ENCODE measurements around the gene ADCK2.

ADCK2 gene

GRCh38 chr7:140694592-140694991, 21.8 kb downstream of the ADCK2 start:
- H3K4me3 ChIP-seq (ENCODE audit: low read depth, low read length, poor library complexity, severe bottlenecking): no peak overlapping the region
- no peak overlapping the region for H2AFZ ChIP-seq (ENCODE audit: low read length)
- no peaks in the 10 kb centered on the region for H3K9me2 ChIP-seq (ENCODE audit: low read depth, low read length)
- H3K9me3 ChIP-seq (ENCODE audit: low read length): no peaks in the 10 kb centered on the region
- H3K4me1 ChIP-seq (ENCODE audit: insufficient read depth, low read length, severe bottlenecking): peaks cover 25% of the 10 kb centered on the region
- H3K27me3 ChIP-seq (ENCODE audit: insufficient read depth, low read length): no peaks in the 10 kb centered on the region
- H3K36me3 ChIP-seq (ENCODE audit: insufficient read depth, low read length): peaks cover 38% of the 10 kb centered on the region
- no peak overlapping the region for H3K27ac ChIP-seq (ENCODE audit: low read depth, low read length, poor library complexity, severe bottlenecking)
- no peaks in the 10 kb centered on the region for H4K20me1 ChIP-seq (ENCODE audit: insufficient read depth, low read length)
- no peak for TF ChIP-seq CTCF (IDR thresholded peaks at IDR 0.05; ENCODE audit: low read length)
- no peak for TF ChIP-seq EZH2 (IDR thresholded peaks at IDR 0.05; ENCODE audit: borderline replicate concordance, low read length)
- H3F3A ChIP-seq (ENCODE audit: insufficient read depth, low read length): no peaks in the 10 kb centered on the region
- peaks cover 23% of the 10 kb centered on the region for H3K79me2 ChIP-seq (ENCODE audit: insufficient read depth, low read length)
- H3K4me2 ChIP-seq (ENCODE audit: low read length): no peak overlapping the region
- no peak overlapping the region for H3K9ac ChIP-seq (ENCODE audit: low read length)

GRCh38 chr7:140695381-140695780, 22.6 kb downstream of the ADCK2 start:
- Histone ChIP-seq H3K9ac (ENCODE audit: low read length) (no peak overlapping the region; the same call in 1 of the 2 replicates), H3K27me3 (ENCODE audit: insufficient read depth, low read length) (no peaks in the 10 kb centered on the region), H3K36me3 (ENCODE audit: insufficient read depth, low read length) (peaks cover 40% of the 10 kb centered on the region), H3K4me3 (ENCODE audit: low read depth, low read length, poor library complexity, severe bottlenecking) (no peak overlapping the region), H3K9me3 (ENCODE audit: low read length) (no peaks in the 10 kb centered on the region), H2AFZ (ENCODE audit: low read length) (no peak overlapping the region), H3K4me2 (ENCODE audit: low read length) (peak overlapping the region; percentile 83; the same call in 1 of the 2 replicates), H3K4me1 (ENCODE audit: insufficient read depth, low read length, severe bottlenecking) (peaks cover 25% of the 10 kb centered on the region), H4K20me1 (ENCODE audit: insufficient read depth, low read length) (no peaks in the 10 kb centered on the region), H3F3A (ENCODE audit: insufficient read depth, low read length) (no peaks in the 10 kb centered on the region), H3K79me2 (ENCODE audit: insufficient read depth, low read length) (peaks cover 31% of the 10 kb centered on the region), H3K27ac (ENCODE audit: low read depth, low read length, poor library complexity, severe bottlenecking) (peak overlapping the region; percentile 68), H3K9me2 (ENCODE audit: low read depth, low read length) (no peaks in the 10 kb centered on the region)
- TF ChIP-seq EZH2 (IDR thresholded peaks at IDR 0.05; ENCODE audit: borderline replicate concordance, low read length) (no peak), CTCF (IDR thresholded peaks at IDR 0.05; ENCODE audit: low read length) (no peak)

GRCh38 chr7:140696024-140696679, 23.4 kb downstream of the ADCK2 start:
- Histone ChIP-seq H3K27ac (ENCODE audit: low read depth, low read length, poor library complexity, severe bottlenecking) (peak overlapping the region; percentile 68), H3K79me2 (ENCODE audit: insufficient read depth, low read length) (peaks cover 38% of the 10 kb centered on the region), H3K4me3 (ENCODE audit: low read depth, low read length, poor library complexity, severe bottlenecking) (peak overlapping the region; percentile 70), H4K20me1 (ENCODE audit: insufficient read depth, low read length) (no peaks in the 10 kb centered on the region), H3K27me3 (ENCODE audit: insufficient read depth, low read length) (no peaks in the 10 kb centered on the region), H3K9me2 (ENCODE audit: low read depth, low read length) (no peaks in the 10 kb centered on the region), H2AFZ (ENCODE audit: low read length) (no peak overlapping the region), H3K9me3 (ENCODE audit: low read length) (no peaks in the 10 kb centered on the region), H3K4me2 (ENCODE audit: low read length) (peak overlapping the region; percentile 83), H3K36me3 (ENCODE audit: insufficient read depth, low read length) (peaks cover 39% of the 10 kb centered on the region), H3F3A (ENCODE audit: insufficient read depth, low read length) (no peaks in the 10 kb centered on the region), H3K4me1 (ENCODE audit: insufficient read depth, low read length, severe bottlenecking) (peaks cover 25% of the 10 kb centered on the region), H3K9ac (ENCODE audit: low read length) (peak overlapping the region; percentile 77)
- no peak for TF ChIP-seq EZH2 (IDR thresholded peaks at IDR 0.05; ENCODE audit: borderline replicate concordance, low read length)
- TF ChIP-seq CTCF (IDR thresholded peaks at IDR 0.05; ENCODE audit: low read length): no peak
